SK-N-SH treated with all-trans-retinoic acid at 6 μM for 48 hours (cell line): ENCODE measurements around the gene S100A8.

Source experiments
- ATAC-seq: fragments of 200-7000 bp; cut with Tn5 transposase; 3 replicates; pipeline ENCODE4 v1.9.1; 2020; ENCODE audit warnings: mild to moderate bottlenecking, moderate library complexity
- ARNTL ChIP-seq: fragments of 450-650 bp; formaldehyde crosslinking; IDR thresholded peaks from 2 replicates; pipeline ENCODE4 v1.5.0; 2020; ENCODE audit warnings: low read depth, mild to moderate bottlenecking, moderate library complexity, borderline replicate concordance
- BACH2 ChIP-seq: fragments of 250-450 bp; sonication (Bioruptor Pico); IDR thresholded peaks from 2 replicates; pipeline ENCODE4 v1.9.0; 2021; ENCODE audit warnings: mild to moderate bottlenecking, borderline replicate concordance
- CREB5 ChIP-seq: fragments of 250-450 bp; sonication (Bioruptor Pico); IDR thresholded peaks from 2 replicates; pipeline ENCODE4 v1.5.1; 2020; ENCODE audit warnings: low read depth, mild to moderate bottlenecking, moderate library complexity
- CSDC2 ChIP-seq: fragments of 250-450 bp; sonication (Bioruptor Pico); IDR thresholded peaks from 2 replicates; pipeline ENCODE4 v1.5.0; 2020; ENCODE audit warnings: mild to moderate bottlenecking, moderate library complexity
- CSRNP3 ChIP-seq: fragments of 250-450 bp; sonication (Bioruptor Pico); IDR thresholded peaks from 2 replicates; pipeline ENCODE4 v1.5.1; 2021; ENCODE audit warnings: mild to moderate bottlenecking, moderate library complexity
- ESRRG ChIP-seq: fragments of 250-450 bp; sonication (Bioruptor Pico); IDR thresholded peaks from 2 replicates; pipeline ENCODE4 v1.6.1; 2021; ENCODE audit warnings: mild to moderate bottlenecking
- GLIS3 ChIP-seq: fragments of 250-450 bp; sonication (Bioruptor Pico); IDR thresholded peaks from 2 replicates; pipeline ENCODE4 v1.5.0; 2020; ENCODE audit warnings: mild to moderate bottlenecking, moderate library complexity
- ISL1 ChIP-seq: fragments of 250-450 bp; sonication (Bioruptor Pico); IDR thresholded peaks from 2 replicates; pipeline ENCODE4 v2.1.2; 2022; ENCODE audit warnings: mild to moderate bottlenecking, moderate library complexity
- OSR1 ChIP-seq: fragments of 250-450 bp; sonication (Bioruptor Pico); IDR thresholded peaks from 2 replicates; pipeline ENCODE4 v1.8.0; 2022; ENCODE audit warnings: moderate library complexity, mild to moderate bottlenecking, inconsistent platforms
- PATZ1 ChIP-seq: fragments of 250-450 bp; sonication (Bioruptor Pico); IDR thresholded peaks from 2 replicates; pipeline ENCODE4 v1.8.0; 2020; ENCODE audit warnings: mild to moderate bottlenecking, moderate library complexity, borderline replicate concordance
- RARB ChIP-seq: fragments of 250-450 bp; sonication (Bioruptor Pico); IDR thresholded peaks from 2 replicates; pipeline ENCODE4 v1.8.0; 2021; ENCODE audit warnings: mild to moderate bottlenecking, moderate library complexity
- SNAI2 ChIP-seq: fragments of 250-450 bp; sonication (Bioruptor Pico); IDR thresholded peaks from 2 replicates; pipeline ENCODE4 v1.5.0; 2020; ENCODE audit warnings: mild to moderate bottlenecking, moderate library complexity
- TCF4 ChIP-seq: fragments of 250-450 bp; sonication (Bioruptor Pico); IDR thresholded peaks from 2 replicates; pipeline ENCODE4 v1.8.0; 2021; ENCODE audit warnings: mild to moderate bottlenecking, moderate library complexity, borderline replicate concordance
- TSHZ2 ChIP-seq: fragments of 250-450 bp; sonication (Bioruptor Pico); IDR thresholded peaks from 2 replicates; pipeline ENCODE4 v1.5.0; 2020; ENCODE audit warnings: mild to moderate bottlenecking, moderate library complexity
- ZC3H10 ChIP-seq: fragments of 250-450 bp; sonication (Bioruptor Pico); IDR thresholded peaks from 2 replicates; pipeline ENCODE4 v1.5.1; 2021; ENCODE audit warnings: mild to moderate bottlenecking, moderate library complexity
- ZFP3 ChIP-seq: fragments of 250-450 bp; sonication (Bioruptor Pico); IDR thresholded peaks from 2 replicates; pipeline ENCODE4 v1.5.0; 2020; ENCODE audit warnings: mild to moderate bottlenecking, moderate library complexity
- ZNF70 ChIP-seq: fragments of 450-650 bp; formaldehyde crosslinking; IDR thresholded peaks from 2 replicates; pipeline ENCODE4 v1.5.0; 2020; ENCODE audit warnings: mild to moderate bottlenecking, moderate library complexity
- ZNF8 ChIP-seq: fragments of 450-650 bp; formaldehyde crosslinking; IDR thresholded peaks from 2 replicates; pipeline ENCODE4 v1.5.0; 2020; ENCODE audit warnings: mild to moderate bottlenecking, moderate library complexity

S100A8 gene

GRCh38 chr1:153365696-153366095, 25.2 kb downstream of the S100A8 start (continued):
- no peak for TF ChIP-seq TSHZ2 (CRISPR knock-in tag)
- TF ChIP-seq, all 23 proteins: peak for 0

- no peak for TF ChIP-seq ARNTL (CRISPR knock-in tag)
- TF ChIP-seq OSR1 (CRISPR knock-in tag): no peak
- no peak for TF ChIP-seq ESRRG
- TF ChIP-seq CSDC2: no peak
- no peak for TF ChIP-seq CREB5
- no peak for TF ChIP-seq ZNF70
- no peak for ATAC-seq
Observed at GRCh38 chr1:153364766-153365666, 25.9 kb downstream of the S100A8 start.

- TF ChIP-seq ZC3H10 (CRISPR knock-in tag) (no peak), PATZ1 (CRISPR knock-in tag) (no peak), CREB5 (no peak), BACH2 (CRISPR knock-in tag) (no peak), RARB (CRISPR knock-in tag) (no peak), OSR1 (CRISPR knock-in tag) (no peak), CSDC2 (no peak), TSHZ2 (CRISPR knock-in tag) (no peak), GLIS3 (CRISPR knock-in tag) (no peak), ZNF8 (no peak), ARNTL (CRISPR knock-in tag) (no peak), ISL1 (no peak), CSRNP3 (CRISPR knock-in tag) (no peak), ZNF70 (no peak), SNAI2 (CRISPR knock-in tag) (no peak), ZFP3 (CRISPR knock-in tag) (no peak), TCF4 (CRISPR knock-in tag) (no peak)
- no peak for ATAC-seq
Observed at GRCh38 chr1:153364156-153364555, 26.7 kb downstream of the S100A8 start.
